ENCODE data around the gene ELAVL4. TPM values are rescaled to one million over a fixed set of nuclear protein-coding genes. Genes with fewer than 3 reads are reported as not detected.

The ELAVL4 gene
- total and polyA plus RNA-seq, 7 donors, result 0.03 TPM; not detected in 6

- WGBS, 3 donors, result 47 to 57% (median 56%) methylated on average over 10 of the region's 10 CpGs
Measured at GRCh38 chr1:50139339-50140181, 30.8 kb downstream of the ELAVL4 start.

GRCh38 chr1:50140182-50140447 lies 31.4 kb downstream of the ELAVL4 start:
- DNase-seq, result no peak
- H3K9me3 ChIP-seq, result no peaks in the 10 kb centered on the region
- WGBS, 3 donors, result 61 to 81% (median 69%) methylated on average over 1 of the region's 1 CpG
- no peaks in the 10 kb centered on the region for H3K4me1 ChIP-seq
- H3K4me3 ChIP-seq, result no peak overlapping the region
- intact Hi-C loops (cut with DNase I), result no loop called here
- no peak for TF ChIP-seq CTCF (IDR thresholded peaks at IDR 0.05)
- no peak overlapping the region for H3K27ac ChIP-seq
- no peaks in the 10 kb centered on the region for H3K36me3 ChIP-seq (ENCODE audit: insufficient read depth in 1 of 2, low read depth in 1 of 2)
- H3K27me3 ChIP-seq (ENCODE audit: insufficient read depth in 3 of 3, low read length in 2 of 3), result no peaks in the 10 kb centered on the region
- no peak for ATAC-seq

More at GRCh38 chr1:50139339-50140181, 30.8 kb downstream of the ELAVL4 start:
- intact Hi-C loops (cut with DNase I), result no loop called here
- ATAC-seq (no peak), DNase-seq (no peak)
- Histone ChIP-seq H3K9me3 (no peaks in the 10 kb centered on the region), H3K36me3 (ENCODE audit: insufficient read depth in 1 of 2, low read depth in 1 of 2) (no peaks in the 10 kb centered on the region), H3K4me3 (no peak overlapping the region), H3K27ac (no peak overlapping the region), H3K27me3 (ENCODE audit: insufficient read depth in 3 of 3, low read length in 2 of 3) (no peaks in the 10 kb centered on the region), H3K4me1 (no peaks in the 10 kb centered on the region)
- TF ChIP-seq CTCF (IDR thresholded peaks at IDR 0.05), result no peak

GRCh38 chr1:50147191-50147850 lies 38.6 kb downstream of the ELAVL4 start:
- Histone ChIP-seq H3K36me3 (ENCODE audit: insufficient read depth in 1 of 2, low read depth in 1 of 2) (no peaks in the 10 kb centered on the region), H3K4me1 (no peaks in the 10 kb centered on the region), H3K27me3 (ENCODE audit: insufficient read depth in 3 of 3, low read length in 2 of 3) (peaks cover 0 to 4% (median 0%) of the 10 kb centered on the region in 3 donors), H3K4me3 (no peak overlapping the region), H3K9me3 (no peaks in the 10 kb centered on the region), H3K27ac (no peak overlapping the region)
- 46 to 56% (median 54%) methylated on average over 4 of the region's 4 CpGs for WGBS, 3 donors
- intact Hi-C loops (cut with DNase I), result no loop called here
- ATAC-seq, result no peak
- no peak for DNase-seq
- TF ChIP-seq CTCF (IDR thresholded peaks at IDR 0.05), result no peak

- H3K27me3 ChIP-seq (ENCODE audit: insufficient read depth in 3 of 3, low read length in 2 of 3), result peaks cover 0 to 4% (median 0%) of the 10 kb centered on the region in 3 donors
- intact Hi-C loops (cut with DNase I), result no loop called here
- TF ChIP-seq CTCF (IDR thresholded peaks at IDR 0.05), result no peak
Measured at GRCh38 chr1:50148142-50148923, 39.6 kb downstream of the ELAVL4 start.

More at GRCh38 chr1:50148142-50148923, 39.6 kb downstream of the ELAVL4 start:
- H3K27ac ChIP-seq, result no peak overlapping the region
- no peak overlapping the region for H3K4me3 ChIP-seq
- WGBS, 3 donors, result 79 to 92% (median 86%) methylated on average over 1 of the region's 1 CpG
- H3K36me3 ChIP-seq (ENCODE audit: insufficient read depth in 1 of 2, low read depth in 1 of 2), result no peaks in the 10 kb centered on the region
- H3K9me3 ChIP-seq, result no peaks in the 10 kb centered on the region
- DNase-seq, result no peak
- ATAC-seq, result no peak
- no peaks in the 10 kb centered on the region for H3K4me1 ChIP-seq
